GM12878 (cell line): ENCODE results near the gene TAPT1. TPM values are rescaled to one million over a fixed set of nuclear protein-coding genes. Genes with fewer than 3 reads are reported as not detected.

Experiments used
- ATAC-seq: fragments of 200-7000 bp; cut with Tn5 transposase; 3 replicates; pipeline ENCODE4 v1.9.1; 2020; ENCODE audit warnings: mild to moderate bottlenecking, moderate library complexity
- BruUV-seq: library from RNA; stranded (reverse); fragments of 400-500 nt; replicated peaks from 2 replicates; lab custom pipeline; 2021; lab: Mats Ljungman, UMichigan
- CTCF ChIA-PET: fragments of 300-600 bp; sonication (Branson Sonifier 250); formaldehyde crosslinking; extraction: SDS; loops from one replicate; lab custom pipeline; 2021; ENCODE audit warnings: inconsistent platforms; lab: Yijun Ruan, JAX
- POLR2A ChIA-PET: fragments of 350-600 bp; formaldehyde crosslinking; extraction: SDS; loops from one replicate; lab custom pipeline; 2021; ENCODE audit warnings: inconsistent platforms; lab: Charles Lee
- RAD21 ChIA-PET: fragments of 300-600 bp; sonication (Branson Sonifier 250); formaldehyde crosslinking; loops from one replicate; lab custom pipeline; 2023; ENCODE audit warnings: antibody characterized with exemption; ENCODE audit not compliant: unreplicated experiment; lab: Charles Lee
- SMC1A ChIA-PET: fragments of 300-600 bp; sonication (Branson Sonifier 250); formaldehyde crosslinking; loops from one replicate; lab custom pipeline; 2023; ENCODE audit not compliant: unreplicated experiment, uncharacterized antibody; lab: Charles Lee
- DNase-seq: peaks from one replicate; pipeline ENCODE4 v3.0.0-alpha.2; 2011; ENCODE audit warnings: low read depth, low spot score
- FAIRE-seq: peaks from 3 replicates; lab custom pipeline; 2011; peaks lifted over from hg19 to GRCh38; lab: Jason Lieb, UNC
- H2AFZ ChIP-seq: 2 replicates; pipeline ENCODE4 v1.6.0; 2011; ENCODE audit warnings: low read depth, low read length, control low read depth; ENCODE audit not compliant: control insufficient read depth
- H3K27ac ChIP-seq: 2 replicates; pipeline ENCODE4 v1.5.1; 2011; ENCODE audit warnings: control low read depth; ENCODE audit not compliant: control insufficient read depth, insufficient read depth
- H3K27me3 ChIP-seq, 2 experiments: replicated peaks in 1 of 2; 2 replicates each; pipeline versions ENCODE4 v1.6.0 to v1.6.1; 2011; ENCODE audit warnings: low read length in 1 of 2; ENCODE audit not compliant: control insufficient read depth in 2 of 2, insufficient read depth in 2 of 2
- H3K36me3 ChIP-seq, 2 experiments: 2 replicates each; pipeline ENCODE4 v1.5.1; 2011; ENCODE audit warnings: low read length in 1 of 2; ENCODE audit not compliant: control insufficient read depth in 2 of 2, insufficient read depth in 2 of 2
- H3K4me1 ChIP-seq: 2 replicates; pipeline ENCODE4 v1.6.1; 2011; ENCODE audit warnings: mild to moderate bottlenecking, low read length, moderate library complexity, mixed read lengths; ENCODE audit not compliant: control insufficient read depth, insufficient read depth
- H3K4me2 ChIP-seq: 2 replicates; pipeline ENCODE4 v1.6.0; 2011; ENCODE audit warnings: control low read depth; ENCODE audit not compliant: control insufficient read depth, insufficient read depth
- H3K4me3 ChIP-seq: fragments of 200-600 bp; sonication (generic); 2 replicates; pipeline ENCODE4 v1.5.1; 2016
- H3K79me2 ChIP-seq: 2 replicates; pipeline ENCODE4 v1.6.0; 2011; ENCODE audit warnings: low read length; ENCODE audit not compliant: control insufficient read depth, insufficient read depth
- H3K9ac ChIP-seq: 2 replicates; pipeline ENCODE4 v1.8.0; 2011; ENCODE audit warnings: low read length, control low read depth, mixed read lengths; ENCODE audit not compliant: control insufficient read depth, insufficient read depth
- H3K9me3 ChIP-seq: replicated peaks from 3 replicates; pipeline ENCODE4 v1.5.1; 2011; ENCODE audit warnings: mild to moderate bottlenecking, low read length; ENCODE audit not compliant: control insufficient read depth, insufficient read depth
- H4K20me1 ChIP-seq: 2 replicates; pipeline ENCODE4 v1.6.0; 2011; ENCODE audit not compliant: control insufficient read depth, insufficient read depth
- BHLHE40 ChIP-seq, 2 experiments: fragments of 450-650 bp in 1 of 2; IDR thresholded peaks; 2 replicates each; pipeline ENCODE4 v1.6.1; 2011 to 2017; ENCODE audit warnings: low read depth in 2 of 2, borderline replicate concordance in 1 of 2, improper control_type of control experiment in 1 of 2, low read length in 1 of 2, mild to moderate bottlenecking in 1 of 2
- NR2F1 ChIP-seq: fragments of 450-650 bp; conservative IDR thresholded peaks from 2 replicates; pipeline ENCODE4 v1.6.1; 2017; ENCODE audit warnings: mild to moderate bottlenecking
- POLR2A ChIP-seq: IDR thresholded peaks from 2 replicates; pipeline ENCODE4 v1.6.1; 2011; ENCODE audit warnings: low read depth, mild to moderate bottlenecking, low read length
- POLR2AphosphoS2 ChIP-seq: IDR thresholded peaks from 2 replicates; pipeline ENCODE4 v1.6.1; 2011; ENCODE audit warnings: low read depth, mild to moderate bottlenecking, low read length, improper control_type of control experiment, moderate library complexity
- POU2F2 ChIP-seq: IDR thresholded peaks from 3 replicates; pipeline ENCODE4 v1.6.1; 2011; ENCODE audit warnings: low read depth, mild to moderate bottlenecking, low read length, borderline replicate concordance
- RELB ChIP-seq: fragments of 450-650 bp; IDR thresholded peaks from 2 replicates; pipeline ENCODE4 v1.6.1; 2017; ENCODE audit warnings: low read depth, mild to moderate bottlenecking, moderate library complexity
- SP1 ChIP-seq: IDR thresholded peaks from one replicate; pipeline ENCODE4 v1.6.1; 2011; ENCODE audit warnings: low read depth, low read length
- WRNIP1 ChIP-seq: IDR thresholded peaks from 2 replicates; pipeline ENCODE4 v1.6.1; 2011; ENCODE audit warnings: low read depth, low read length, improper control_type of control experiment, borderline replicate concordance
- ZNF24 ChIP-seq: fragments of 450-650 bp; IDR thresholded peaks from 2 replicates; pipeline ENCODE4 v1.6.1; 2017; ENCODE audit warnings: antibody characterized with exemption, mild to moderate bottlenecking
- ZNF592 ChIP-seq: fragments of 450-650 bp; IDR thresholded peaks from 2 replicates; pipeline ENCODE4 v1.6.1; 2017; ENCODE audit warnings: mild to moderate bottlenecking, moderate library complexity
- WGBS: methylation state at CpG from one replicate; pipeline ENCODE4 v1.1.6; 2016; ENCODE audit warnings: low lambda C conversion rate; ENCODE audit not compliant: insufficient replicate concordance, insufficient coverage; ENCODE audit errors: missing lambda C conversion rate; 5-methylcytosine and 5-hydroxymethylcytosine counted together
- in situ Hi-C: fragments of 300-500 bp; cut with MboI; formaldehyde crosslinking; loops from 9 replicates; pipeline ENCODE4 v1.14.3; 2018; ENCODE audit warnings: mixed read lengths
- intact Hi-C: fragments of 100-400 bp; cut with micrococcal nuclease; formaldehyde crosslinking; loops from one replicate; pipeline ENCODE4 v1.14.2; 2022; ENCODE audit not compliant: unreplicated experiment
- polyA plus RNA-seq, 11 experiments: library from polyadenylated mRNA; depleted of rRNA in 4 of 11; unstranded in 6 of 11; stranded (reverse) in 5 of 11; fragments of >200 nt; fragmentation: Nextera tagmentation in 4 of 11; fragmentation: Illumina TruSeq in 1 of 11; extraction: Ambion mirVana in 4 of 11; extraction: Trizol in 1 of 11; gene quantifications; 1 replicate in 1 of 11; 2 replicates in 10 of 11; pipeline versions ENCODE4 v1.2.1 to v1.2.3, GENCODE V29; 2011 to 2016; ENCODE audit warnings: inconsistent platforms in 2 of 11, missing spikeins in 2 of 11, low read depth in 1 of 11
- total RNA-seq, 4 experiments: library from RNA; depleted of rRNA in 3 of 4; stranded (reverse); fragments of >200 nt in 3 of 4; fragmentation: Illumina TruSeq in 1 of 4; extraction: Trizol in 1 of 4; gene quantifications; 2 replicates each; pipeline versions ENCODE4 v1.2.1 to v1.2.3, GENCODE V29; 2013 to 2021

The TAPT1 gene
- total and polyA plus RNA-seq, 10 of the 15 experiments (the other 5 are each of a cell fraction or from before 2014, with no cell fraction given): 0.91 to 23.3 (median 9.5) TPM

GRCh38 chr4:16239086-16239485 lies 12.8 kb upstream of the TAPT1 start:
- ChIA-PET RAD21 (no interaction called here), CTCF (no interaction called here), POLR2A (no interaction called here), SMC1A (no interaction called here)
- DNase-seq (no peak), ATAC-seq (no peak), FAIRE-seq (no peak)
- Histone ChIP-seq H3K36me3 (no peaks in the 10 kb centered on the region), H3K79me2 (no peaks in the 10 kb centered on the region), H3K4me1 (no peaks in the 10 kb centered on the region), H3K9me3 (no peaks in the 10 kb centered on the region), H3K9ac (no peak overlapping the region), H2AFZ (no peak overlapping the region), H3K27me3 (no peaks in the 10 kb centered on the region), H3K27ac (no peak overlapping the region), H3K4me2 (no peak overlapping the region), H4K20me1 (no peaks in the 10 kb centered on the region), H3K4me3 (no peak overlapping the region)
- TF ChIP-seq POLR2AphosphoS2 (no peak), ZNF24 (no peak), WRNIP1 (no peak)
- intact Hi-C loops: no loop called here
- in situ Hi-C loops: no loop called here
- WGBS: 76% methylated on average over 3 of the region's 3 CpGs
- BruUV-seq: no TSS peak

GRCh38 chr4:16238327-16238726 lies 12.1 kb upstream of the TAPT1 start:
- Histone ChIP-seq H3K27me3 (no peaks in the 10 kb centered on the region), H3K4me1 (no peaks in the 10 kb centered on the region), H3K4me3 (no peak overlapping the region), H3K9me3 (no peaks in the 10 kb centered on the region), H4K20me1 (no peaks in the 10 kb centered on the region), H3K36me3 (no peaks in the 10 kb centered on the region), H3K4me2 (no peak overlapping the region), H3K79me2 (no peaks in the 10 kb centered on the region), H3K9ac (no peak overlapping the region), H3K27ac (no peak overlapping the region), H2AFZ (no peak overlapping the region)
- DNase-seq (no peak), FAIRE-seq (no peak), ATAC-seq (no peak)
- in situ Hi-C loops (no loop called here), intact Hi-C loops (no loop called here)
- ChIA-PET SMC1A (no interaction called here), POLR2A (no interaction called here), CTCF (no interaction called here), RAD21 (no interaction called here)
- WGBS: 84% methylated on average over 3 of the region's 3 CpGs
- no TSS peak for BruUV-seq
- no peak for TF ChIP-seq POLR2A
- TF ChIP-seq ZNF592: no peak
- no peak for TF ChIP-seq SP1
- no peak for TF ChIP-seq BHLHE40 (IDR thresholded peaks at IDR 0.05; ENCODE audit: borderline replicate concordance in 1 of 2, low read depth in 2 of 2, low read length in 1 of 2)
- no peak for TF ChIP-seq RELB
- no peak for TF ChIP-seq NR2F1
- TF ChIP-seq POU2F2: no peak
